D721Med (cell line): ENCODE results near the gene YWHAE.
"Not testable (repeated sequence)": the region's sequence is repeated elsewhere in the genome, so short reads cannot be mapped to it uniquely, and the experiment has no call there.

ENCODE experiments used
- DNase-seq: peaks from one replicate; pipeline ENCODE4 v3.0.0; 2011; ENCODE audit warnings: low spot score; ENCODE audit not compliant: insufficient read length
- FAIRE-seq: peaks from 2 replicates; lab custom pipeline; 2011; peaks lifted over from hg19 to GRCh38; lab: Jason Lieb, UNC
- CTCF ChIP-seq: IDR thresholded peaks from 2 replicates; pipeline ENCODE4 v1.5.1; 2012; ENCODE audit warnings: mild to moderate bottlenecking, control low read depth; ENCODE audit not compliant: insufficient read depth; ENCODE audit errors: missing control alignments

Gene YWHAE

GRCh38 chr17:1412185-1413110 is 12.4 kb upstream of the YWHAE start:
- DNase-seq = no peak
- no peak for TF ChIP-seq CTCF
- FAIRE-seq = no peak

DNA sequence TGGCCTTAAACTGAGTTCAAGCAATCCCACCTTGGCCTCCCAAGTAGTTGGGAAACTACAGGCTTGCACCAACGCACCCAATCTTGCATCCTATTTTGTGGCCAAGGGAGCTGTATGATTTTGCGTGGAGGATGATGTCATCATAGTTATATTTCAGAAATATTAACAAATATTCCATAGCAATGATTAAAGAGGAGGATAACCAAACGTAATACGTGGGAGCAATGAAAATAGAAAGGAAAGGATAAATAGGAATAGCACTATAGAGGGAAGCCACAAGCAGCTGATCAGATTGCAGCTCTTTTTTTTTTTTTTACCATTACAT is 2.2 kb upstream of the YWHAE start:
- FAIRE-seq = no peak
- no peak for DNase-seq
- TF ChIP-seq CTCF = no peak

- TF ChIP-seq CTCF = no peak
- DNase-seq = no peak
- no peak for FAIRE-seq
Measured at GRCh38 chr17:1398931-1399678, 917 bp downstream of the YWHAE start.

DNA sequence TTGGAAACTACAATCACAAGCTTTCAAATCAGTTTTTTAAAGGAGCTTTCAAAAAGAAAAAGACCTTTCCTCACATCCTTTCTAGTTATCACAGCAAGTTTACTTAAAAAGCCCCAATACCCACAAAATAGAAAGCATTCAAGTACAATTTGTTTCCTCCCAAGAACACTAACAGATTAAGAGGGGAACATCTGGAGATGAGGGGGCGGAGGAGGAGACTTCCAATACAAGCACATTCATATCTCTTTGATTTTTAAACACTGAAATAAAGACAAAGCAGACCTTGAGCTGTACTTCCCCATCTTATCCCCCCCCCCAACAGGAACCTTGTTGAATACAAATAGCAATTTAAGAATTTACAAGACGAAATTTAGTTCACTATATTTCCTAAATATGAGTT is 2.0 kb downstream of the YWHAE start:
- DNase-seq (no peak), FAIRE-seq (no peak)
- TF ChIP-seq CTCF = no peak

DNA sequence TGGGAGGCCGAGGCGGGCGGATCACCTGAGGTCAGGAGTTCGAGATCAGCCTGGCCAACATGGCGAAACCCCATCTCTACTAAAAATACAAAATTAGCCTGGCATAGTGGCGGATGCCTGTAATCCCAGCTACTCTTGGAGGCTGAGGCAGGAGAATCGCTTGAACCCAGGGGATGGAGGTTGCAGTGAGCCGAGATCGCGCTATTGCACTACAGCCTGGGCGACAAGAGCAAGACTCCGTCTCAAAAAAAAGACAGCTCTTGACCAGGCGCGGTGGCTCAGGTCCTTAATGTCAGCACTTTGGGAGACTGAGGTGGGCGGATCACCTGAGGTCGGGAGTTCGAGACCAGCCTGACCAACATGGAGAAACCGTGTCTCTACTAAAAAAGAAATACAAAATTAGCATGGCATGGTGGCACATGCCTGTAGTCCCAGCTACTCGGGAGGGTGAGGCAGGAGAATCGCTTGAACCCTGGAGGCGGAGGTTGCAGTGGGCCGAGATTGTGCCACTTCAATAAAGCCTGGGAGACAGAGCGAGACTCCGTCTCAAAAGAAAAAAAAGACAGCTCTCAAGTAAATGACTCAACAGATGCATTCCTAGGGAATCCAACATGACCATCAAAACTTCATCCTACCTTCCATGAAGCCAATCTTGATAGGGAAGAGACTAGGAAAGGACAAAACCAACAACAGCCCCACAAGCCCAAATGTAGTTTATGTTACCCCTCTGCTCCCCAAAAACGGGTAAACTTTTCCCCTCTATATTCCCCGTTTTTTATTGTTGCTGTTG is 4.0 kb downstream of the YWHAE start:
- not testable (repeated sequence) for FAIRE-seq, DNase-seq

GRCh38 chr17:1391577-1391976 is 8.4 kb downstream of the YWHAE start:
- no peak for TF ChIP-seq CTCF
- no peak for FAIRE-seq
- DNase-seq = no peak
